Cardiac fibroblast (primary cell): ENCODE data around the gene IRF7.

Source experiments
- DNase-seq, 2 donors: peaks; one replicate each; pipeline versions ENCODE4 v3.0.0 to v3.0.0-alpha.2; 2010; ENCODE audit warnings: low read depth in 2 of 2
- H3K4me3 ChIP-seq, 2 donors: replicated peaks in 1 of 2; 1 replicate in 1 of 2; 2 replicates in 1 of 2; pipeline ENCODE4 v1.5.1; 2011; ENCODE audit warnings: low read depth in 2 of 2, low read length in 2 of 2, mild to moderate bottlenecking in 2 of 2, moderate library complexity in 1 of 2
- TF ChIP-seq, protein P1 (sequence below): IDR thresholded peaks from one replicate; pipeline ENCODE4 v1.5.1; 2011; ENCODE audit warnings: low read depth, mild to moderate bottlenecking, low read length, inconsistent platforms

The IRF7 gene

DNA sequence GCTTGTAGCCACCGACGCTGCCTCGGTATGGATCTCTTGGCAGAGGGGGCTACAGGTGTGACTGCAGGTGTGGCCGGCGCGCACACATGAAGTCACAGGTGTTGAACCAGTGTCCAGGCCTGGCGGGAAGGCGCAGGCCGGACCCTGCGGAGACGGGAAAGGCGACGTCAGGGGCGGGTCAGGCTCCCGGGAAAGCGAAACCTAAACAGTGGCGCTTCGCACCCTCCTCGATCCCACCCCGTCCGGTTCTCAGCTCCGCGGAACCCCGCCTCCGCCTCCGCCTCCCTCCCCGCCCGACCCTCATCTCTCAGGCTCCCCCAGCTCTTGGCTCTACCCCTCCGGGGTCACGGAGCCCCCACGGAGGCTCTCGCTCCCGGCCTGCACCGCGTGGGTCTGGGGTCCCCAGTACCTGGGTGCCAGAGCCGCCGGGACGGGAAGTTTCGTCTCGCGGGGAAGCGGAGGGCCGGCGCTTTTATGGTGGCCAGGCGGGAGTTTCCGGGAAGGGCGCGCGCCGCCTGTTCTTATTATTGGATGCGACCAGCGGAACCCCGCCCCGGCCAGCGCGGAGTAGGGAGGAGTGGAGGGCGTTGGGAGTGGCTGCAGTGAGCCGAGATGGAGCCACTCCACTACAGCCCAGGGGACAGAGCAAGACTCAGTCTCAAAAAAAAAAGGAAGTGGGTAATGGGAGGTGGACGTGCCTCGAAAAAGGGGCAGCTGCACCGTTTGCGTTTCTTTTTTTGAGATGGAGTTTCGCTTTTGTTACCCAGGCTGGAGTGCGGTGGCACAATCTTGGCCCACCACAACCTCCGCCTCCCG lies at the start of gene IRF7:
IRF7 (minus strand) TSS at position 447 of the 816 bp plus-strand sequence. CDS start 586 bp downstream, outside the sequence.
- peak; percentile 93 to 94 for DNase-seq
- peak within 1 kb of the TSS; percentile 60 to 73 for H3K4me3 ChIP-seq
- TF ChIP-seq, protein P1, sequence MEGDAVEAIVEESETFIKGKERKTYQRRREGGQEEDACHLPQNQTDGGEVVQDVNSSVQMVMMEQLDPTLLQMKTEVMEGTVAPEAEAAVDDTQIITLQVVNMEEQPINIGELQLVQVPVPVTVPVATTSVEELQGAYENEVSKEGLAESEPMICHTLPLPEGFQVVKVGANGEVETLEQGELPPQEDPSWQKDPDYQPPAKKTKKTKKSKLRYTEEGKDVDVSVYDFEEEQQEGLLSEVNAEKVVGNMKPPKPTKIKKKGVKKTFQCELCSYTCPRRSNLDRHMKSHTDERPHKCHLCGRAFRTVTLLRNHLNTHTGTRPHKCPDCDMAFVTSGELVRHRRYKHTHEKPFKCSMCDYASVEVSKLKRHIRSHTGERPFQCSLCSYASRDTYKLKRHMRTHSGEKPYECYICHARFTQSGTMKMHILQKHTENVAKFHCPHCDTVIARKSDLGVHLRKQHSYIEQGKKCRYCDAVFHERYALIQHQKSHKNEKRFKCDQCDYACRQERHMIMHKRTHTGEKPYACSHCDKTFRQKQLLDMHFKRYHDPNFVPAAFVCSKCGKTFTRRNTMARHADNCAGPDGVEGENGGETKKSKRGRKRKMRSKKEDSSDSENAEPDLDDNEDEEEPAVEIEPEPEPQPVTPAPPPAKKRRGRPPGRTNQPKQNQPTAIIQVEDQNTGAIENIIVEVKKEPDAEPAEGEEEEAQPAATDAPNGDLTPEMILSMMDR, result no peak

DNA sequence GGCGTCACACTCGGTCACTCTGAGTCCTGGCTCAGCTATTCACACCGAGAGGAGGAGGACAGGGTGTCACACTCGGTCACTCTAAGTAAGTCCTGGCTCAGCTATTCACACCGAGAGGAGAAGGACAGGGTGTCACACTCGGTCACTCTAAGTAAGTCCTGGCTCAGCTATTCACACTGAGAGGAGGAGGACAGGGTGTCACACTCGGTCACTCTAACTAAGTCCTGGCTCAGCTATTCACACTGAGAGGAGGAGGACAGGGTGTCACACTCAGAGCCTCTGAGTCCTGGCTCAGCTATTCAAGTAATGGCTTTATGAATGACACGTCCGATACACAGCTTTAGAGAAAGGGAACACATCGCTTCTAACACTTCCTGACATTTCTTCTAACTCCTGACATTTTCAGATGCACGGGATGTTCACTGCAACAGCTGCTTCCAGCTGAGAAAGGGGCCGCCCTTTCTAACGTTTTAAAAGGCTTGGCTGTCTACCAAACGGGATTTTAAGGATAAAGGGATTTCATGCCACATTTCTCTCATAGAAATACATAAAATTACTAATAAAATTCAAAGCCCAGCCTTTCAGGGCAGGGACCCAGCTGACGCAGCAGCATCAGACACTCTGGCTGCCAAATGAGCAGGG lies 49.4 kb upstream of the IRF7 start:
- no peak overlapping the region for H3K4me3 ChIP-seq
- TF ChIP-seq, protein P1, result no peak
- peak in 1 of 2 donors; percentile 28 for DNase-seq

DNA sequence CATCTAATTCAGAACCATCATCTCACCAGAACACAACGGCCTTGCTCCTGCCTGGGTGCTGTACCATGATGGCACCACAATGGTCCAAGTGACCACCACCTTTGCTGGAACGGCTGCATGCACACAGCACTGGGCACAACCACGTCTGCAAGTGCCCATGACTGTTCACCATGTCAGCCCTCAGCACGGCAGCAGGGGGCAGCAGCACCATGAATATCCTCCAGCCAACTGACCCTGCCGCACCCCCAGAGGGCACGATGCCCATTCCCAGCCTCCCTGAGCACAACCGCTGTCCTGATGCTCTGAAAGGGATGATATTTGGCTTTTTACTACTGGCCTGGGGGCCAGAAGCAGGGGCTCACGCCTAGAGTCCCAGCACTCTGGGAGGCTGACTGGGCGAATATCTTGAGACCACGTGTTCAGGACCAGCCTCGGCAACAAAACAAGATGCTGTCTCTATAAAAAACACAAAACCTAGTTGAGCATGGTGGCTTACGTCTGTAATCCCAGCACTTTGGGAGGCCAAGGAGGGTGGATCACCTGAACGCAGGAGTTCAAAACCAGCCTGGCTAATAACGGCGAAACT lies 47.0 kb upstream of the IRF7 start:
- TF ChIP-seq, protein P1, result peak; percentile 77
- DNase-seq, result peak; percentile 68 to 74
- no peak overlapping the region for H3K4me3 ChIP-seq

DNA sequence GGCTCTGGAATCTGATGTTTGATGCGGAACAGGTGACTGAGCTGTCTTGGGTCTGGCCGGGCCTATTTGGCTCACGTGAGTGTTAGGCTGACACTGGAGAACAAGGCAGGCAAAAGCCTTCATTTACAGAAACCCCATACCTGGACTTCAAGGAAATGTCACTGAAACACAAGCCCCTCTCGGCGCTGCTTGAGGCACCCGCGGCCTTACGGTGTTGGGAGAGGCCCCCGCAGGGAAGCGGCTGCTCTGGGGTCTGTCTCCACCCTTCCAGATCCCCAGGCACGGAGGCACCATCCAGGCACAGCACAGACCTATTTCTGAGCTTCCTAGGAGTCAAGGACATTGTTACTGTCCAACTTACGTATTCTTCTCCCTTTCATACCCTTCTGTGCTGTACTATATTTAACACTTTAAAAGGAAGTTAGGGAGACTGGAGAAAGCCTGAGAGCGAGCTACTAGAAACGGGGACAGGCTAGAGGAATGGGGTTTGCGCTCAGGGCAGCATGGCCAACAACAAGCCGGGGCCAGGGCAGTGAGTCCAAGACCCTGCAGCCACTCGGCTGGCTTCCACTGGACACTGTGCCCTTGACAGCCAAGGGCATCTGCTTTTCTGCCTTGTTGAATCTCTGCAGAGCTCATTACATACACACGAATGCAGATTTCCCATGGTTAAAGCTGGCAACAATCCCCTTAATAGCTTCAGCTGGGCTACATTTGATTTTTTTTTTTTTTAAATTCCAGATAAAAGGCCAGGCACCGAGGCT lies 45.1 kb upstream of the IRF7 start:
- no peak overlapping the region for H3K4me3 ChIP-seq
- TF ChIP-seq, protein P1, result no peak
- no peak for DNase-seq

DNA sequence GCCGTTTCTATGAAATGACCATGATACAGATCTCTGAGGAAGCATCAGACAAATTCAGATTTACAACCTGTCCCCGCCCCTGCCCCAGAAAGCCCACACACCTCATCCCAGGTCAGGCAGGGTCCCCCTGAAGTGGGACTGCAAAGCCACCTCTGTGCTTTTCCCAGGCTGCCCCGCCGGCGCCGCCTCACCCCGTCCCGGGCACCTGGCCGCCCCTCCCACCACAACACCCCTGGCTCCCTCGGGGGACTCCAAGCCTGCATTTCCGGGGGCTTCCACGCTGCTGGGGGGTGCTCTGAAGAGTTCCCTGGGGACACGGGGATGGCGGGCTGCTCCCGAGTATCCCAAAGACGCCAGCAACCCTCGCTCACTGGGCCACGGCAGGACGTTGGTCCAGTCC lies 44.5 kb upstream of the IRF7 start:
- no peak for DNase-seq
- no peak overlapping the region for H3K4me3 ChIP-seq
- TF ChIP-seq, protein P1, result no peak

DNA sequence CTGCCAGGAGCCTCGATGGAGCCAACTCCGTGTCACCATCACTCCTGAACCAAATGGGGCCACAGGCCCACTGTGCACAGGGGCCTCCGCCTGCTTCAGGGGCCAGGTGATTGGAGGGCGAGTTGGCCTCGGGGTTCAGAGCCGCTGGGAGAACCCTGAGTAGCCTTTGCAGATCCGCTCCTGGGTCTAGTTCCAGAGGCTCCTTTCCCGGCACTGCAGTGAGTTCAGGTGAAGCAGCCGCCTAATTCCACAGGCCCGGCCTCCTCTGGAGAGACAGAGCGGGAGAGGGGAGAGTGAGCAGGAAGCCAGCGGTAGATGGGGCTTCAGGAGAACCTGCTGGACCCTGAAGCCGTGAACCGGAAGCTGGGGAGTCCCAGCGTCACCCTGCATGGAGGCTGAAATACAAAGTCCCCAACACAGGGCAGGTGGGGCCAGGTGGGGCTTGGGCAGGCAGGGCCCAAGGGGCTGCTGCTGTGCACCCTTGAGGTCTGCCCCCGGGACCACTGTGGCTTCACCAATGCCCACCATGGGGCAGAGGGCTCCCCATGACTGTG lies 43.9 kb upstream of the IRF7 start:
- DNase-seq, result no peak
- no peak overlapping the region for H3K4me3 ChIP-seq
- TF ChIP-seq, protein P1, result no peak
